Occipital lobe (tissue), 3 donors: ENCODE data around the gene CXorf49B. TPM values are rescaled to one million over a fixed set of nuclear protein-coding genes. Genes with fewer than 3 reads are reported as not detected.

Experiments
- DNase-seq: peaks from one replicate; lab custom pipeline; 2025; lab: John Stamatoyannopoulos, UW
- small RNA-seq: library from RNA; depleted of rRNA; stranded (forward); fragments of <200 nt; gene quantifications from one replicate; pipeline ENCODE3, GENCODE V24; 2014
- total RNA-seq: library from RNA; depleted of rRNA; stranded (reverse); fragments of >200 nt; gene quantifications from one replicate; pipeline ENCODE4 v1.2.3, GENCODE V29; 2014

The CXorf49B gene
- total RNA-seq, 1 donor from 2014 or later, result not detected

- no peak for DNase-seq
Measured at GRCh38 chrX:71815906-71816156, 52.7 kb downstream of the CXorf49B start.

Small RNA genes within 50 kb of the gene (small RNA-seq; reads per million reads assigned to genes)
- not detected for gene BX276092.1
- not detected for gene BX276092.6
- gene BX276092.8, result not detected

Other genes starting within 250 kb of the CXorf49B start
- 248 TPM for gene OGT, start 230.2 kb upstream of the CXorf49B start, total RNA-seq
- 3.0 TPM for gene GCNA, start 184.9 kb upstream of the CXorf49B start, total RNA-seq
- not detected for gene CXCR3, start 144.8 kb upstream of the CXorf49B start, total RNA-seq
- gene CXorf49, start 45.1 kb upstream of the CXorf49B start, total RNA-seq, result not detected
- gene NHSL2, start 147.5 kb downstream of the CXorf49B start, total RNA-seq, result 0.78 TPM